ENCODE measurements around the gene PTPN14. TPM values are rescaled to one million over a fixed set of nuclear protein-coding genes. Genes with fewer than 3 reads are reported as not detected.

PTPN14 gene
- total and polyA plus RNA-seq, 2 of the 8 experiments (the other 6 are each of a cell fraction or from before 2014, with no cell fraction given): 14.4 to 93.6 TPM

DNA sequence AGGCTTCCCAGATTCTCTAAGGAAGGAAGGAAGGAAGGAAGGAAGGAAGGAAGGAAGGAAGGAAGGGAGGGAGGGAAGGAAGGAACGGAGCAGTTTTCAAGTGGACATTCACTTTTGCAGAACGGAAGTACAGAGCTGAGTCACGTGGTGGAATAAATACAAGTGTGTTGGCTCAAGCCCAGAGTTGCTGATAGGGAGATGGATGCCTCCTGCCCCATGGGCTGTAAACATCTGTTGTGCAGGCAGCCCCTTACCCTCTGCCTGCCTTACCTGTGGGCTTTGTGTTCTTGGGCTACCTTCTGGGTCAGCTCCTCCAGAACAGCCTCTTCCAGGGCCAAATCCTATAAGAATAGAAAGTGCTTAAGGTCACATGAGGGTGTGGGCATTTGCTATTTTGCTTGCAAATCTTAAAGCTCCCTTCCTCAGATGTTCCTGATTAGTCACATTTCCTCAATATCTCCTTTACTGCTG lies 148.8 kb downstream of the PTPN14 start:
- 0 out of 2 replicates have a peak overlapping the region, but pooled peaks have one; percentile 75 for H2AK5ac ChIP-seq (ENCODE audit: low read depth, low read length)
- no peak overlapping the region for H2BK120ac ChIP-seq (replicated peaks; ENCODE audit: low read depth, low read length)
- H3K4me1 ChIP-seq (replicated peaks in 1 of 4; ENCODE audit: control insufficient read depth in 3 of 4, insufficient read depth in 4 of 4, low read length in 3 of 4): peaks cover 6 to 14% (median 13%) of the 10 kb centered on the region in 4 experiments
- no peak overlapping the region for H4K5ac ChIP-seq (ENCODE audit: insufficient read length, low read depth, low read length)
- peak overlapping the region; percentile 56; the same call in 1 of the 2 replicates for H3K18ac ChIP-seq (ENCODE audit: extremely low read depth, low read length)
- H3K23ac ChIP-seq (ENCODE audit: insufficient read length): no peak overlapping the region
- peak overlapping the region; percentile 84 for H2BK12ac ChIP-seq (ENCODE audit: low read depth, low read length)
- 0 out of 4 replicates have a peak, but pooled peaks cover 0 to 2% of the 10 kb centered on the region in 2 experiments for H3K79me2 ChIP-seq (ENCODE audit: control insufficient read depth in 1 of 2, insufficient read depth in 2 of 2, low read length in 2 of 2)
- no peak overlapping the region for H3K4me2 ChIP-seq (ENCODE audit: insufficient read depth in 1 of 2, low read depth in 2 of 2, low read length in 2 of 2)
- H3K14ac ChIP-seq (ENCODE audit: insufficient read length): no peak overlapping the region
- H3K4me3 ChIP-seq (ENCODE audit: extremely low read depth in 1 of 4, insufficient read depth in 2 of 4, low read depth in 3 of 4, low read length in 4 of 4): no peak overlapping the region
- H3K9ac ChIP-seq (replicated peaks in 1 of 4; ENCODE audit: extremely low read depth in 1 of 4, low read depth in 3 of 4, low read length in 3 of 4): no peak overlapping the region
- no peaks in the 10 kb centered on the region for H4K20me1 ChIP-seq (replicated peaks in 1 of 2; ENCODE audit: control insufficient read depth in 1 of 2, insufficient read depth in 2 of 2, low read length in 2 of 2)
- H3K9me3 ChIP-seq (ENCODE audit: insufficient read depth in 2 of 2, low read depth in 1 of 2, low read length in 1 of 2): no peaks in the 10 kb centered on the region
- DNase-seq (ENCODE audit: low read depth in 1 of 2, low spot score in 2 of 2): no peak
- no peak overlapping the region for H3K27ac ChIP-seq (ENCODE audit: low read depth, low read length)
- H2BK15ac ChIP-seq (ENCODE audit: low read length): no peak overlapping the region
- H3K79me1 ChIP-seq (ENCODE audit: low read depth, low read length): 0 out of 2 replicates have a peak, but pooled peaks cover 2% of the 10 kb centered on the region
- ChIA-PET POLR2A (ENCODE audit: partially characterized antibody) (no interaction called here), CTCF (ENCODE audit: partially characterized antibody) (interaction anchor here (0.7 to 2.6 kb wide), 5 partner anchors 12 to 186 kb away, joined by 3 to 10 read pairs (median 6); no protein-coding TSS in a partner anchor)
- peak overlapping the region; percentile 64; the same call in 1 of the 2 replicates for H2BK5ac ChIP-seq (ENCODE audit: low read depth, low read length)
- no peak overlapping the region for H4K91ac ChIP-seq (replicated peaks; ENCODE audit: insufficient read length, low read length)
- H3K4ac ChIP-seq (replicated peaks; ENCODE audit: insufficient read length, low read depth, low read length): no peak overlapping the region
- no peak overlapping the region for H2AFZ ChIP-seq (ENCODE audit: low read length)
- no peak overlapping the region for H3K56ac ChIP-seq (replicated peaks; ENCODE audit: insufficient read length, low read depth, low read length)
- H3K23me2 ChIP-seq (ENCODE audit: low read depth, low read length): no peaks in the 10 kb centered on the region
- no peak for TF ChIP-seq SP2 (IDR thresholded peaks at IDR 0.05; ENCODE audit: low read length)
- no peak overlapping the region for H4K8ac ChIP-seq (ENCODE audit: extremely low read depth, insufficient read depth, low read length)
- FAIRE-seq: no peak
- H3K36me3 ChIP-seq (ENCODE audit: control insufficient read depth in 2 of 4, insufficient read depth in 4 of 4, low read length in 3 of 4): peaks cover 0 to 12% (median 6%) of the 10 kb centered on the region in 4 experiments; a peak in 4 of 8 replicates
- no peaks in the 10 kb centered on the region for H3K27me3 ChIP-seq (replicated peaks in 1 of 4; ENCODE audit: control insufficient read depth in 3 of 4, extremely low read depth in 1 of 4, insufficient read depth in 3 of 4, low read length in 3 of 4)
- 100% methylated on average over 1 of the region's 3 CpGs; no CpG with 5 or more reads in 1 of the 2 experiments for WGBS, 2 experiments (ENCODE audit: extremely low coverage in 1 of 2, insufficient coverage in 1 of 2, insufficient read length in 1 of 2, insufficient replicate concordance in 2 of 2, low coverage in 1 of 2, low lambda C conversion rate in 2 of 2, missing lambda C conversion rate in 1 of 2)
- no peak overlapping the region for H2BK20ac ChIP-seq (ENCODE audit: low read length)
